Activated B cell treated with CpG ODN at 0.5 μM for 24 hours (primary cell): ENCODE data around the gene STARD10. TPM values are rescaled to one million over a fixed set of nuclear protein-coding genes. Genes with fewer than 3 reads are reported as not detected.
A peak's percentile ranks its signal among the peaks of the same experiment; 100 is the strongest.

Source experiments
- ATAC-seq: fragments of 200-7000 bp; cut with Tn5 transposase; one replicate; pipeline ENCODE4 v1.10.0; 2021; ENCODE audit warnings: low read depth, mild to moderate bottlenecking, moderate library complexity
- CTCF ChIA-PET: fragments of 350-600 bp; sonication (Branson Sonifier 250); formaldehyde crosslinking; loops from one replicate; lab custom pipeline; 2021; ENCODE audit warnings: antibody characterized with exemption; lab: Charles Lee
- POLR2A ChIA-PET: fragments of 350-600 bp; sonication (Branson Sonifier 250); formaldehyde crosslinking; loops from one replicate; lab custom pipeline; 2021; ENCODE audit warnings: antibody characterized with exemption; lab: Charles Lee
- DNase-seq: peaks from one replicate; pipeline ENCODE4 v3.0.0; 2022
- H3K27ac Mint-ChIP-seq: one replicate; pipeline ENCODE4 v1.8.0; 2020; ENCODE audit warnings: mixed read lengths
- H3K27me3 Mint-ChIP-seq: one replicate; pipeline ENCODE4 v1.8.0; 2021; ENCODE audit warnings: mixed read lengths
- H3K36me3 Mint-ChIP-seq: one replicate; pipeline ENCODE4 v1.8.0; 2021; ENCODE audit warnings: low read depth, mixed read lengths
- H3K4me1 Mint-ChIP-seq: one replicate; pipeline ENCODE4 v1.8.0; 2021; ENCODE audit warnings: mixed read lengths
- H3K4me3 Mint-ChIP-seq: one replicate; pipeline ENCODE4 v1.8.0; 2020; ENCODE audit warnings: mild to moderate bottlenecking, mixed read lengths
- H3K9me3 Mint-ChIP-seq: one replicate; pipeline ENCODE4 v1.8.0; 2020; ENCODE audit warnings: mixed read lengths
- intact Hi-C: fragments of 100-400 bp; cut with micrococcal nuclease; formaldehyde crosslinking; loops from one replicate; pipeline ENCODE4 v1.15.1; 2024
- total RNA-seq: library from RNA; stranded (reverse); gene quantifications from 2 replicates; pipeline ENCODE4 v1.2.3, GENCODE V29; 2022
- TF ChIP-seq, protein P1 (sequence below): fragments of 200-600 bp; IDR thresholded peaks from one replicate; pipeline ENCODE4 v1.8.0; 2022; ENCODE audit warnings: antibody characterized with exemption, mild to moderate bottlenecking

STARD10 gene
- total RNA-seq, 1 donor from 2014 or later: 42.6 TPM

DNA sequence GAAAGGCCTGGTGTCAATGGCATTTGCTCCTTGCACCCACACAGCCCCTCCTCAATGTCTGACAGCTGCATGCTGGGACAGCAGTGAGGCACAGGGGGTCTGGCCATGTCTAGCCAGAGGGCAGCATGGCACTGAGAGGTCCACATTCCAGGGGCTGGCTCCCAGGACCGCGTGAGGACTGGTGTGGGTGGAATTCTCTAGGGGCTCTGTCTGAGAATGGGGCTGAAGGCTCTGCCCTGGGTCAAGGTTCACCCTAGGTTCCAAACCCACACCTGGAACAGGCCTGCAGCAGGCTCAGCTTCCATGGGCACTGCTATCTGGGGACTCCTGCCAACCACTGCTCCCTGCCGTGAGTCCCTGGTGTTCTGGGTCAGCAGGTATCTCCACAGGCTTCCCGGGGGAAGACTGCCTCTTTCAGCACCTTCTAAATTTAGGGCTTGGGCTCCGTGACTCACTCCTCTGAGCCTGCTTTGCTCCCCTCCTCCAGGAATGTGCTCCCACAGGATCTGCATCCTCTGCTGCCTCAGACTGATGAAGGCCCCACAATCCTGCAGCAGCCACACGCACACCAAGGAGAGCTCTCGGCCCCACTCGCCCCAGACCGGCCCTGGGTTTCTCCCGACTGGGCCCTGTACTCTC lies 4.2 kb downstream of the STARD10 start:
- intact Hi-C loops: no loop called here

DNA sequence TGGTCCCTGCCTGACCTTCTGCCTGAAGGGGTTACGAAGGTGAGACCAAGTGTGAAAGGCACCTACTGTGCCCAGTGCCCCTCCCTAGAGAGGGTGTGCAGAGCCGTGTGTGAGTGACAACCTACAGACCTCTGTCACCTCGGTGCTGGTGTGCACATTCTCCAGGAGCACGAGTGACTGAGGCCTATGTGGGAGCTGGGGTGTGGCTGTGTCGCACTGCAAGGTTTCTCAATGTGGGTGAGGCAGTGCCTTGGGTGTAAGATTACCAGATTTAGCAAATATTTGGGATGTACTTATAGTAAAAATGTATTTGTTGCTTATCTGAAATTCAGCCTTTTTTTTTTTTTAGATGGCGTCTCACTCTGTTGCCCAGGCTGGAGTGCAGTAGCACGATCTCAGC lies 5.6 kb downstream of the STARD10 start:
- POLR2A ChIA-PET: interaction anchor here (0.6 to 3.3 kb wide), 8 partner anchors 24 to 66 kb away, joined by 3 to 28 read pairs (median 5); no protein-coding TSS in a partner anchor
- Mint-ChIP-seq H3K4me1 (peaks cover 42% of the 10 kb centered on the region), H3K27ac (peak overlapping the region; percentile 90), H3K9me3 (no peaks in the 10 kb centered on the region), H3K36me3 (no peaks in the 10 kb centered on the region), H3K27me3 (no peaks in the 10 kb centered on the region), H3K4me3 (no peak overlapping the region)
- TF ChIP-seq, protein P1, sequence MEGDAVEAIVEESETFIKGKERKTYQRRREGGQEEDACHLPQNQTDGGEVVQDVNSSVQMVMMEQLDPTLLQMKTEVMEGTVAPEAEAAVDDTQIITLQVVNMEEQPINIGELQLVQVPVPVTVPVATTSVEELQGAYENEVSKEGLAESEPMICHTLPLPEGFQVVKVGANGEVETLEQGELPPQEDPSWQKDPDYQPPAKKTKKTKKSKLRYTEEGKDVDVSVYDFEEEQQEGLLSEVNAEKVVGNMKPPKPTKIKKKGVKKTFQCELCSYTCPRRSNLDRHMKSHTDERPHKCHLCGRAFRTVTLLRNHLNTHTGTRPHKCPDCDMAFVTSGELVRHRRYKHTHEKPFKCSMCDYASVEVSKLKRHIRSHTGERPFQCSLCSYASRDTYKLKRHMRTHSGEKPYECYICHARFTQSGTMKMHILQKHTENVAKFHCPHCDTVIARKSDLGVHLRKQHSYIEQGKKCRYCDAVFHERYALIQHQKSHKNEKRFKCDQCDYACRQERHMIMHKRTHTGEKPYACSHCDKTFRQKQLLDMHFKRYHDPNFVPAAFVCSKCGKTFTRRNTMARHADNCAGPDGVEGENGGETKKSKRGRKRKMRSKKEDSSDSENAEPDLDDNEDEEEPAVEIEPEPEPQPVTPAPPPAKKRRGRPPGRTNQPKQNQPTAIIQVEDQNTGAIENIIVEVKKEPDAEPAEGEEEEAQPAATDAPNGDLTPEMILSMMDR: no peak
- ATAC-seq: no peak
- no peak for DNase-seq
- intact Hi-C loops: no loop called here
- CTCF ChIA-PET: interaction anchor here (2.0 to 3.3 kb wide), 2 partner anchors 27 to 63 kb away, joined by 6 to 21 read pairs; no protein-coding TSS in a partner anchor

More for the DNA sequence above, 4.2 kb downstream of the STARD10 start:
- no peaks in the 10 kb centered on the region for H3K27me3 Mint-ChIP-seq
- TF ChIP-seq, protein P1: no peak
- H3K27ac Mint-ChIP-seq: no peak overlapping the region
- ATAC-seq (no peak), DNase-seq (no peak)
- no peaks in the 10 kb centered on the region for H3K9me3 Mint-ChIP-seq
- POLR2A ChIA-PET: no interaction called here
- no peak overlapping the region for H3K4me3 Mint-ChIP-seq
- H3K36me3 Mint-ChIP-seq: peaks cover 2% of the 10 kb centered on the region
- peaks cover 53% of the 10 kb centered on the region for H3K4me1 Mint-ChIP-seq
- CTCF ChIA-PET: interaction anchor here (1.0 to 1.4 kb wide), 2 partner anchors 49 to 64 kb away, joined by 5 to 7 read pairs; no protein-coding TSS in a partner anchor

DNA sequence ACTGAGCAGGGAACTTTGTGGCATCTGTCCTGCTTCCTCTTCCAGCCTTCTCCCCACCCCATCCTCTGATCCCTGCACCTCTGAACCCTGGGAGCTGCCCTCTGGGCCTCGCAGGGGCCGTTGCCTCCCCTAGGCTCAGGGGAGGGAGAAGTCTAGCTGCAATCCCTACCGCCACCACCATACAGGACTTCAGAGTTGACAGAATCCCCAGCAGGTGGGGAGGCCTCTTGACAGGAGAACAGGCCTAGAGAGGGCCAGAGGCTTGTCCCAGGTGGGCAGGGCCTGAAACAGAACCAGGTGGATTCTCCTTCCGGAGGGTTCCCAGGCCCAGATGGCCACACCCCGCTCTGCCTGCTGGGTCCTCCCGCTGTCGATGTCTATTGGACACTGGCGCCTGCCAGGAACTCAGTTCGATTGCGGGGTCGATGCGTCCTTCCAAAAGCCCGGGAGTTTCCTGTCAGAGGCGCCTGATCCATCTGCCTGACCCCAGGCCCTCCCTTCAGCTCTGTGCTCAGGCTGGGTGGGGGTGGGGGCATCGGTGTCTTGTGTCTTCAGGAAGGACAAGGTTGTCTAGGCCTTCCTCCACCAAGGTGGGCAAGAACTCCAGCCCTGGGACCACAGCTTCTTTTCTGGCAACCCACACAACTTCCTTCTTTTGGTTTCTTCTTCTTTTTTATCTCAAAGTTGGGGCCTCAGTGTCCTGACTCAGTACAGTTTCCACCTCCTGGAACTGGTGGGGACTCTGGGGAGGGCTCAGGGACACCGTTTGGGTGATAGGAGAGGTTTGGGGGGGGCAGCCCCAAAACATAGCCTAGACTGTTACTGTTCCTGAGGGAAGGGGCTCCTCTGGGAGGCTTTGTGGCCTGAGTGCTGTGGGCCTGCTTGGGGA lies 6.4 kb downstream of the STARD10 start:
- ChIA-PET CTCF (interaction anchor here (0.7 to 3.3 kb wide), 4 partner anchors 28 to 65 kb away, joined by 3 to 21 read pairs (median 4); no protein-coding TSS in a partner anchor), POLR2A (interaction anchor here (0.6 to 3.3 kb wide), 13 partner anchors 25 to 389 kb away, joined by 3 to 28 read pairs (median 5); no protein-coding TSS in a partner anchor)
- Mint-ChIP-seq H3K36me3 (no peaks in the 10 kb centered on the region), H3K27ac (peak overlapping the region; percentile 90), H3K4me1 (peaks cover 39% of the 10 kb centered on the region), H3K4me3 (peak overlapping the region; percentile 50), H3K9me3 (no peaks in the 10 kb centered on the region), H3K27me3 (no peaks in the 10 kb centered on the region)
- TF ChIP-seq, protein P1: no peak
- DNase-seq (peak; percentile 33), ATAC-seq (peak; percentile 79)
- intact Hi-C loops: no loop called here

- Mint-ChIP-seq H3K4me1 (peaks cover 42% of the 10 kb centered on the region), H3K27ac (peak overlapping the region; percentile 90), H3K27me3 (no peaks in the 10 kb centered on the region), H3K36me3 (no peaks in the 10 kb centered on the region), H3K4me3 (no peak overlapping the region), H3K9me3 (no peaks in the 10 kb centered on the region)
- TF ChIP-seq, protein P1: no peak
- no peak for ATAC-seq
- POLR2A ChIA-PET: interaction anchor here (0.6 to 3.3 kb wide), 11 partner anchors 24 to 427 kb away, joined by 3 to 28 read pairs (median 5); no protein-coding TSS in a partner anchor
- intact Hi-C loops: no loop called here
- CTCF ChIA-PET: interaction anchor here (0.7 to 3.3 kb wide), 4 partner anchors 29 to 64 kb away, joined by 3 to 21 read pairs (median 4); no protein-coding TSS in a partner anchor
- DNase-seq: no peak
Observed at GRCh38 chr11:72786305-72787215, 7.3 kb downstream of the STARD10 start.
